Astrocyte (in vitro differentiated cells and primary cell): ENCODE data around the gene TSPAN33. TPM values are rescaled to one million over a fixed set of nuclear protein-coding genes. Genes with fewer than 3 reads are reported as not detected.

Experiments used
- DNase-seq: peaks from one replicate; pipeline ENCODE4 v3.0.0-alpha.2; 2010; ENCODE audit warnings: low read depth
- FAIRE-seq: peaks from 2 replicates; lab custom pipeline; 2011; peaks lifted over from hg19 to GRCh38; lab: Jason Lieb, UNC
- H2AFZ ChIP-seq: 2 replicates; pipeline ENCODE4 v1.6.0; 2012; ENCODE audit warnings: low read depth, low read length, inconsistent platforms
- H3K27ac ChIP-seq: 2 replicates; pipeline ENCODE4 v1.5.1; 2011; ENCODE audit warnings: low read depth, low read length, inconsistent platforms
- H3K27me3 ChIP-seq: 2 replicates; pipeline ENCODE4 v1.6.0; 2011; ENCODE audit warnings: low read length, inconsistent platforms; ENCODE audit not compliant: insufficient read depth
- H3K36me3 ChIP-seq: 2 replicates; pipeline ENCODE4 v1.5.1; 2011; ENCODE audit warnings: low read length, inconsistent platforms; ENCODE audit not compliant: insufficient read depth
- H3K4me1 ChIP-seq: 2 replicates; pipeline ENCODE4 v1.5.1; 2011; ENCODE audit warnings: low read length, inconsistent platforms; ENCODE audit not compliant: insufficient read depth
- H3K4me2 ChIP-seq: 2 replicates; pipeline ENCODE4 v1.6.0; 2012; ENCODE audit warnings: low read length, inconsistent platforms
- H3K4me3 ChIP-seq: 2 replicates; pipeline ENCODE4 v1.5.1; 2011; ENCODE audit warnings: low read depth, mild to moderate bottlenecking, low read length, inconsistent platforms; ENCODE audit not compliant: insufficient read depth
- H3K79me2 ChIP-seq: 2 replicates; pipeline ENCODE4 v1.6.0; 2012; ENCODE audit warnings: mild to moderate bottlenecking, low read length, inconsistent platforms; ENCODE audit not compliant: insufficient read depth
- H3K9ac ChIP-seq: 2 replicates; pipeline ENCODE4 v1.6.0; 2012; ENCODE audit warnings: mild to moderate bottlenecking, low read length, inconsistent platforms
- H3K9me3 ChIP-seq: 2 replicates; pipeline ENCODE4 v1.5.1; 2012; ENCODE audit warnings: low read depth, mild to moderate bottlenecking, low read length, inconsistent platforms; ENCODE audit not compliant: insufficient read depth
- H4K20me1 ChIP-seq: 2 replicates; pipeline ENCODE4 v1.6.0; 2012; ENCODE audit warnings: low read length, inconsistent platforms; ENCODE audit not compliant: insufficient read depth
- H3K27ac Mint-ChIP-seq: one replicate; pipeline ENCODE4 v1.8.0; 2021; ENCODE audit warnings: mild to moderate bottlenecking, mixed read lengths; ENCODE audit not compliant: unreplicated experiment
- H3K27me3 Mint-ChIP-seq: one replicate; pipeline ENCODE4 v1.8.0; 2021; ENCODE audit warnings: low read depth, mixed read lengths; ENCODE audit not compliant: unreplicated experiment
- H3K36me3 Mint-ChIP-seq: one replicate; pipeline ENCODE4 v1.8.0; 2021; ENCODE audit warnings: low read depth, mixed read lengths; ENCODE audit not compliant: unreplicated experiment
- H3K4me1 Mint-ChIP-seq: one replicate; pipeline ENCODE4 v1.8.0; 2021; ENCODE audit warnings: low read depth, mixed read lengths; ENCODE audit not compliant: unreplicated experiment
- H3K4me3 Mint-ChIP-seq: one replicate; pipeline ENCODE4 v1.8.0; 2021; ENCODE audit warnings: mild to moderate bottlenecking, moderate library complexity, mixed read lengths; ENCODE audit not compliant: unreplicated experiment
- H3K9me3 Mint-ChIP-seq: one replicate; pipeline ENCODE4 v1.8.0; 2021; ENCODE audit warnings: mild to moderate bottlenecking, mixed read lengths; ENCODE audit not compliant: unreplicated experiment
- EZH2 ChIP-seq: IDR thresholded peaks from 2 replicates; pipeline ENCODE4 v1.6.1; 2012; ENCODE audit warnings: mild to moderate bottlenecking, low read length, inconsistent platforms; ENCODE audit not compliant: insufficient read depth
- total RNA-seq: library from RNA; stranded (reverse); gene quantifications from 2 replicates; pipeline ENCODE4 v1.2.1, GENCODE V29; 2021
- TF ChIP-seq, protein P1 (sequence below): IDR thresholded peaks from 2 replicates; pipeline ENCODE4 v1.5.1; 2011; ENCODE audit warnings: low read depth, mild to moderate bottlenecking, inconsistent platforms, low read length, moderate library complexity; ENCODE audit not compliant: insufficient read depth

TSPAN33 gene
- total RNA-seq, 1 donor from 2014 or later = 6.5 TPM

- Histone ChIP-seq H3K4me1 (no peaks in the 10 kb centered on the region), H3K9ac (no peak overlapping the region), H3K4me3 (no peak overlapping the region), H2AFZ (no peak overlapping the region), H3K36me3 (no peaks in the 10 kb centered on the region), H3K9me3 (no peaks in the 10 kb centered on the region), H3K79me2 (no peaks in the 10 kb centered on the region), H4K20me1 (peaks cover 21% of the 10 kb centered on the region), H3K4me2 (no peak overlapping the region), H3K27me3 (no peaks in the 10 kb centered on the region), H3K27ac (no peak overlapping the region)
- FAIRE-seq (no peak), DNase-seq (no peak)
- no peaks in the 10 kb centered on the region for H3K27me3 Mint-ChIP-seq
- TF ChIP-seq, protein P1, sequence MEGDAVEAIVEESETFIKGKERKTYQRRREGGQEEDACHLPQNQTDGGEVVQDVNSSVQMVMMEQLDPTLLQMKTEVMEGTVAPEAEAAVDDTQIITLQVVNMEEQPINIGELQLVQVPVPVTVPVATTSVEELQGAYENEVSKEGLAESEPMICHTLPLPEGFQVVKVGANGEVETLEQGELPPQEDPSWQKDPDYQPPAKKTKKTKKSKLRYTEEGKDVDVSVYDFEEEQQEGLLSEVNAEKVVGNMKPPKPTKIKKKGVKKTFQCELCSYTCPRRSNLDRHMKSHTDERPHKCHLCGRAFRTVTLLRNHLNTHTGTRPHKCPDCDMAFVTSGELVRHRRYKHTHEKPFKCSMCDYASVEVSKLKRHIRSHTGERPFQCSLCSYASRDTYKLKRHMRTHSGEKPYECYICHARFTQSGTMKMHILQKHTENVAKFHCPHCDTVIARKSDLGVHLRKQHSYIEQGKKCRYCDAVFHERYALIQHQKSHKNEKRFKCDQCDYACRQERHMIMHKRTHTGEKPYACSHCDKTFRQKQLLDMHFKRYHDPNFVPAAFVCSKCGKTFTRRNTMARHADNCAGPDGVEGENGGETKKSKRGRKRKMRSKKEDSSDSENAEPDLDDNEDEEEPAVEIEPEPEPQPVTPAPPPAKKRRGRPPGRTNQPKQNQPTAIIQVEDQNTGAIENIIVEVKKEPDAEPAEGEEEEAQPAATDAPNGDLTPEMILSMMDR = no peak
- no peak for TF ChIP-seq EZH2
- H3K27ac Mint-ChIP-seq = no peak overlapping the region
- peaks cover 17% of the 10 kb centered on the region for H3K36me3 Mint-ChIP-seq
- H3K4me1 Mint-ChIP-seq = no peaks in the 10 kb centered on the region
- no peaks in the 10 kb centered on the region for H3K9me3 Mint-ChIP-seq
- H3K4me3 Mint-ChIP-seq = no peak overlapping the region
These were observed 60.8 kb downstream of the TSPAN33 start for GRCh38 chr7:129205126-129205818.

DNA sequence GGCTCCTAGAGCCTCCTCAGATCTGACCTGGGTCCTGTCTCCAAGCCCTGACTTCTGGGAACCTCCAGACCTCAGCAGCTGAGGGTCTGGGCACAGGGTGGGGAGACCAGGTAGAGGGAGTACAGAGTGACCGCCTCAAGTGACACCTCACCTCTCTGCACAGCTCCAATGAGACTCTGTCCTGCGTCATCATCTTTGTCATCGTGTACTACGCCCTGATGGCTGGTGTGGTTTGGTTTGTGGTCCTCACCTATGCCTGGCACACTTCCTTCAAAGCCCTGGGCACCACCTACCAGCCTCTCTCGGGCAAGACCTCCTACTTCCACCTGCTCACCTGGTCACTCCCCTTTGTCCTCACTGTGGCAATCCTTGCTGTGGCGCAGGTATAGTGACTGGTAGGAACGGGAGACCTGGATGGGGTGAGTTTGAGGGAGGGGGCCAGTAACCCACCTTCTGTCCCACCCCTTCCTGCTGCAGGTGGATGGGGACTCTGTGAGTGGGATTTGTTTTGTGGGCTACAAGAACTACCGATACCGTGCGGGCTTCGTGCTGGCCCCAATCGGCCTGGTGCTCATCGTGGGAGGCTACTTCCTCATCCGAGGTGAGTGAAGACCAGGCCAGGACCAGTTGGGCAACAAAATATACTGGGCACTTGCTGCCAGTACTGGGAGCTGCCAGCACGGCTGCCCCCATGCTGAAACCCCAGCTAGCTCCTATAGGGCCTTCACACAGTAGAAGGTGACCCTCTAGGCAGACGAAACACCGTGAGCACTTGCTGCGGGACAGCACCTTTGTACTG, 61.7 kb downstream of the TSPAN33 start:
- H3K9me3 ChIP-seq = no peaks in the 10 kb centered on the region
- H3K4me1 ChIP-seq = no peaks in the 10 kb centered on the region
- H3K4me3 ChIP-seq = no peak overlapping the region
- H3K79me2 ChIP-seq = no peaks in the 10 kb centered on the region
- H3K27ac Mint-ChIP-seq = no peak overlapping the region
- no peak overlapping the region for H3K4me2 ChIP-seq
- FAIRE-seq (no peak), DNase-seq (no peak)
- no peaks in the 10 kb centered on the region for H3K36me3 ChIP-seq
- no peaks in the 10 kb centered on the region for H3K9me3 Mint-ChIP-seq
- H4K20me1 ChIP-seq = peaks cover 21% of the 10 kb centered on the region
- no peak overlapping the region for H3K4me3 Mint-ChIP-seq
- no peaks in the 10 kb centered on the region for H3K27me3 Mint-ChIP-seq
- H3K4me1 Mint-ChIP-seq = no peaks in the 10 kb centered on the region
- peaks cover 17% of the 10 kb centered on the region for H3K36me3 Mint-ChIP-seq
- no peak overlapping the region for H3K9ac ChIP-seq
- no peak overlapping the region for H3K27ac ChIP-seq
- H3K27me3 ChIP-seq = no peaks in the 10 kb centered on the region
- no peak overlapping the region for H2AFZ ChIP-seq
- no peak for TF ChIP-seq EZH2
- TF ChIP-seq, protein P1 = no peak
